DMS 273 treated with DMSO at 0.1 percent for 48 hours (cell line): ENCODE measurements around the gene HSPH1.

Experiments used
- DNase-seq: peaks from one replicate; lab custom pipeline; 2025; lab: John Stamatoyannopoulos, UW

HSPH1 gene

GRCh38 chr13:31161557-31162150 lies at the start of gene HSPH1:
Gene HSPH1, minus strand, starts transcription at chr13:31161904. Its CDS starts 322 bp downstream, at chr13:31161582.
- DNase-seq = peak; percentile 81

GRCh38 chr13:31209841-31210210 lies 48.1 kb upstream of the HSPH1 start:
- no peak for DNase-seq

- DNase-seq = peak; percentile 90
Observed at GRCh38 chr13:31209172-31209840, 47.6 kb upstream of the HSPH1 start.

- no peak for DNase-seq
Observed at GRCh38 chr13:31208559-31209122, 46.9 kb upstream of the HSPH1 start.

- DNase-seq = no peak
Observed at GRCh38 chr13:31207661-31208552, 46.2 kb upstream of the HSPH1 start.

GRCh38 chr13:31204592-31204991 lies 42.9 kb upstream of the HSPH1 start:
- no peak for DNase-seq

- DNase-seq = no peak
Observed at GRCh38 chr13:31201341-31202031, 39.8 kb upstream of the HSPH1 start.

- DNase-seq = no peak
Observed at GRCh38 chr13:31200637-31200971, 38.9 kb upstream of the HSPH1 start.

GRCh38 chr13:31199849-31200636 lies 38.3 kb upstream of the HSPH1 start, which contains the start of gene B3GLCT:
Gene B3GLCT, plus strand, starts transcription at chr13:31199975. Its CDS starts 110 bp downstream, at chr13:31200085.
- no peak for DNase-seq

GRCh38 chr13:31199527-31199848 lies 37.8 kb upstream of the HSPH1 start:
- no peak for DNase-seq

GRCh38 chr13:31198519-31198918 lies 36.8 kb upstream of the HSPH1 start:
- no peak for DNase-seq

- DNase-seq = no peak
Observed at GRCh38 chr13:31196992-31197391, 35.3 kb upstream of the HSPH1 start.

- no peak for DNase-seq
Observed at GRCh38 chr13:31195616-31196015, 33.9 kb upstream of the HSPH1 start.

- DNase-seq = no peak
Observed at GRCh38 chr13:31192306-31192705, 30.6 kb upstream of the HSPH1 start.

- DNase-seq = no peak
Observed at GRCh38 chr13:31191748-31192147, 30.0 kb upstream of the HSPH1 start.

- no peak for DNase-seq
Observed at GRCh38 chr13:31184981-31185645, 23.4 kb upstream of the HSPH1 start.

GRCh38 chr13:31184451-31184850 lies 22.7 kb upstream of the HSPH1 start:
- no peak for DNase-seq

- DNase-seq = no peak
Observed at GRCh38 chr13:31182987-31183386, 21.3 kb upstream of the HSPH1 start.

- DNase-seq = no peak
Observed at GRCh38 chr13:31179754-31180153, 18.1 kb upstream of the HSPH1 start.

GRCh38 chr13:31179241-31179640 lies 17.5 kb upstream of the HSPH1 start:
- no peak for DNase-seq
